Measurements from ENCODE around the gene OR52E4.

OR52E4 gene

GRCh38 chr11:5847711-5848110 is 32.7 kb upstream of the OR52E4 start:
- TF ChIP-seq CTCF (IDR thresholded peaks at IDR 0.05; ENCODE audit: low read depth, low read length) = no peak

GRCh38 chr11:5851002-5851401 is 29.4 kb upstream of the OR52E4 start:
- no peak for DNase-seq (ENCODE audit: low read depth in 2 of 2)
- H3K4me3 ChIP-seq (replicated peaks in 1 of 2; ENCODE audit: low read depth in 2 of 2, low read length in 2 of 2) = no peak overlapping the region
- no peak for TF ChIP-seq CTCF (IDR thresholded peaks at IDR 0.05; ENCODE audit: low read depth, low read length)

More at GRCh38 chr11:5847711-5848110, 32.7 kb upstream of the OR52E4 start:
- no peak for DNase-seq (ENCODE audit: low read depth in 2 of 2)
- no peak overlapping the region for H3K4me3 ChIP-seq (replicated peaks in 1 of 2; ENCODE audit: low read depth in 2 of 2, low read length in 2 of 2)

- DNase-seq (ENCODE audit: low read depth in 2 of 2) = no peak
- no peak for TF ChIP-seq CTCF (IDR thresholded peaks at IDR 0.05; ENCODE audit: low read depth, low read length)
- no peak within 1 kb of the TSS for H3K4me3 ChIP-seq (replicated peaks in 1 of 2; ENCODE audit: low read depth in 2 of 2, low read length in 2 of 2)
Measured at GRCh38 chr11:5857590-5857989, 22.8 kb upstream of the OR52E4 start, which contains the start of gene OR52E8. Gene OR52E8, minus strand, starts transcription at chr11:5857690. Its CDS starts 0 bp downstream, at chr11:5857690.

- no peak for TF ChIP-seq CTCF (IDR thresholded peaks at IDR 0.05; ENCODE audit: low read depth, low read length)
- H3K4me3 ChIP-seq (replicated peaks in 1 of 2; ENCODE audit: low read depth in 2 of 2, low read length in 2 of 2) = no peak overlapping the region
- DNase-seq (ENCODE audit: low read depth in 2 of 2) = no peak
Measured at GRCh38 chr11:5865826-5866225, 14.6 kb upstream of the OR52E4 start.

- no peak overlapping the region for H3K4me3 ChIP-seq (replicated peaks in 1 of 2; ENCODE audit: low read depth in 2 of 2, low read length in 2 of 2)
- TF ChIP-seq CTCF (IDR thresholded peaks at IDR 0.05; ENCODE audit: low read depth, low read length) = no peak
- DNase-seq (ENCODE audit: low read depth in 2 of 2) = no peak
Measured at GRCh38 chr11:5878564-5878963, 1.9 kb upstream of the OR52E4 start.

GRCh38 chr11:5881756-5882155 is 1.3 kb downstream of the OR52E4 start:
- DNase-seq (ENCODE audit: low read depth in 2 of 2) = no peak
- TF ChIP-seq CTCF (IDR thresholded peaks at IDR 0.05; ENCODE audit: low read depth, low read length) = no peak
- H3K4me3 ChIP-seq (replicated peaks in 1 of 2; ENCODE audit: low read depth in 2 of 2, low read length in 2 of 2) = no peak overlapping the region

- no peak for DNase-seq (ENCODE audit: low read depth in 2 of 2)
- TF ChIP-seq CTCF (IDR thresholded peaks at IDR 0.05; ENCODE audit: low read depth, low read length) = no peak
- H3K4me3 ChIP-seq (replicated peaks in 1 of 2; ENCODE audit: low read depth in 2 of 2, low read length in 2 of 2) = no peak overlapping the region
Measured at GRCh38 chr11:5887172-5887571, 6.7 kb downstream of the OR52E4 start.
